Activated T-cell treated with anti-CD3 and anti-CD28 coated beads, Interleukin-2, amount 50 U/mL, for 4 hours (primary cell): Measurements from ENCODE around the gene GRK2. TPM values are rescaled to one million over a fixed set of nuclear protein-coding genes. Genes with fewer than 3 reads are reported as not detected.

Source experiments
- ATAC-seq, 2 donors: fragments of 200-7000 bp; cut with Tn5 transposase; one replicate each; pipeline ENCODE4 v1.10.0; 2021
- DNase-seq: peaks from one replicate; pipeline ENCODE4 v3.0.0-alpha.2; 2020
- H3K27me3 Mint-ChIP-seq: one replicate; pipeline ENCODE4 v1.8.0; 2021; ENCODE audit warnings: low read depth, mixed read lengths
- H3K36me3 Mint-ChIP-seq: one replicate; pipeline ENCODE4 v1.8.0; 2022; ENCODE audit warnings: mixed read lengths; ENCODE audit not compliant: insufficient read depth
- H3K4me1 Mint-ChIP-seq: one replicate; pipeline ENCODE4 v1.8.0; 2021; ENCODE audit warnings: low read depth, mixed read lengths
- H3K4me3 Mint-ChIP-seq: one replicate; pipeline ENCODE4 v1.8.0; 2021; ENCODE audit warnings: mild to moderate bottlenecking, moderate library complexity, mixed read lengths
- H3K9me3 Mint-ChIP-seq: one replicate; pipeline ENCODE4 v1.8.0; 2021; ENCODE audit warnings: mixed read lengths
- total RNA-seq, 3 donors: library from RNA; stranded (reverse); gene quantifications; one replicate each; pipeline ENCODE4 v1.2.1, GENCODE V29; 2021

The GRK2 gene
- total RNA-seq, 3 donors from 2014 or later = 152 to 172 (median 171) TPM

GRCh38 chr11:67271541-67272284 lies 5.4 kb downstream of the GRK2 start:
- Mint-ChIP-seq H3K36me3 (peaks cover 6% of the 10 kb centered on the region), H3K4me1 (peaks cover 90% of the 10 kb centered on the region), H3K27me3 (no peaks in the 10 kb centered on the region), H3K4me3 (peak overlapping the region; percentile 96), H3K9me3 (no peaks in the 10 kb centered on the region)
- DNase-seq (peak; percentile 40), ATAC-seq (peak; percentile 28 to 36)

GRCh38 chr11:67272327-67273259 lies 6.3 kb downstream of the GRK2 start:
- Mint-ChIP-seq H3K9me3 (no peaks in the 10 kb centered on the region), H3K4me1 (peaks cover 98% of the 10 kb centered on the region), H3K4me3 (peak overlapping the region; percentile 96), H3K36me3 (peaks cover 6% of the 10 kb centered on the region), H3K27me3 (no peaks in the 10 kb centered on the region)
- DNase-seq (no peak), ATAC-seq (peak; percentile 33 to 35)

GRCh38 chr11:67273260-67273990 lies 7.2 kb downstream of the GRK2 start:
- ATAC-seq (no peak), DNase-seq (no peak)
- Mint-ChIP-seq H3K36me3 (peaks cover 2% of the 10 kb centered on the region), H3K9me3 (no peaks in the 10 kb centered on the region), H3K4me1 (peaks cover 97% of the 10 kb centered on the region), H3K4me3 (no peak overlapping the region), H3K27me3 (no peaks in the 10 kb centered on the region)

DNA sequence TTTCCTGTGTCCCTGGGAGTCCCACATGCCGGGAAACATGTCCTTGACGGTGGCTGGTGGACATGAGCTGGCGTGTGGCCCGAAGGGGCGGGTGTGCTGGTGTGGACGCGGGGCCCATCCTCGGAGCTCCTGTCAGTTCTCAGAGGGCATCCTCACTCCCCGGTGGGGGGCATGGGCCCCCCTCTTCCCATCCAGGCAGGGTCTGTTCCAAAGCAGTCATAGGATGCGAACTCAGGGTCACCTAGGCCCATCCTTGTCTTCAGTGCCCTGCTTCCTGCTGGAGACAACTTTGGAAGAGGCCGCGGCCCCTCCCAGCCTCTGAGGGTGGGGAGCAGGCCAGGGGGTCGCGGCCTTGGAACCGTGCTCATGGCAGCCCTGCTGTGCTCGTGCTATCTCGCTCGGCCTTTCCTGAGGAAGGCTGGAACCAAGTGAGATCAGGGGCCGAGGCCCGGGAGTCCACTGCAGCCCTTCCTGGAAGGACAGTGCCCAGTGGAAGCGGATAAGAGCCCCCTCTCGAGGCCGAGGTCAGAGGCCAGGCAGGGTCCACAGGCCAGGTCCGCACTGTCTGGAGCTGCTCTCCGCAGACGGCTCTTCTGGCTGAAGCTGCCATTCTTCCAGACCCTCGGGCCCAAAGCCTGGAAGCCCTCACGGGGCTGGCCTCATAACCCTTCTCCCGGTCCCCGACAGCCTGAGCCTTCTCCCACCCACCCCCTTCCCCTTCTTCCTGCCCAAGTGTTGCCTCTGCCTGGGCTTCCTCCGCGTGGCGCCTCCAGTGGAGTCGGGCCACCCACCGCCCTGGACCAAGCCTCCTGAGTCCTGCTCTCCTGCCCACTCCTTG lies 8.7 kb downstream of the GRK2 start:
- Mint-ChIP-seq H3K4me3 (peak overlapping the region; percentile 45), H3K27me3 (no peaks in the 10 kb centered on the region), H3K36me3 (peaks cover 5% of the 10 kb centered on the region), H3K4me1 (peaks cover 98% of the 10 kb centered on the region), H3K9me3 (no peaks in the 10 kb centered on the region)
- ATAC-seq (no peak), DNase-seq (no peak)

DNA sequence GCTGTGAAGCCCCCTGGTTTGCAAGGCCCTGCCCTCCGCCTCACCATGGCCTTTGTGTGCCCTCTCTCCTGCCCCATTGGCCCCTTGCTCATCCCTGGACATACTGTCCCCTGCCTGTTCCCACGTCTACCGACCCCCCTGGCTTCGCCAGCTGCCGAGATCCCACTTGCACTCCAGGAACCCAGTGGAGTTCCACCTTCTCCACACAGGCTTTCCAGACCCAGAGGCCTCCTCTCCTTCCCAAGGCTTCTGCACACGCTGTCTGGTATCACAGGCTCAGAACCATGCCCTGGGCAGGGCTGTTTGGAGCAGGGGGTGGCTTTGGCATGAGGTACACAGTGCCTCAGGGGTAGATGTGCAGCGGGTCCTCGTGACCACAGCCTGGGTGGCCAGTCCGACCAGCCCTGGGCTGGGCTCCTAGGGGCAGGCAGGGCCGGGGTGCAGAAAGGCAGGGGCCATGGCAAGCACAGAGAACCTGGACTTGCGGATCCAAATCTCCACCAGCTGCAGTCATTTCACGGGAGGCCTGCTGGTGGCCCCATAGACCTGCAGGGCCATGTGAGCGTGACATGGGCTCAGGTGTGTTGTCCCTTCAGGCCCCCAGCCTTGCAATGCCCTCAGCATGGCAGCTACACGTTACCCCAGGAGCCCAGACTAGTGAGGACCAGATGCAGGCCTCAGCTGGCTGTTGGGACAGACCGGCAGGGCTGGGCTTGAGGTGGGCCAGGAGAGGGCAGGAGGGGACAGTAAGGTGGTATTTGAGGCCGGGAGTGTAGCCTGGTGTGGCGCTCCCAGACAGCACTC lies 9.5 kb downstream of the GRK2 start:
- no peaks in the 10 kb centered on the region for H3K27me3 Mint-ChIP-seq
- ATAC-seq (no peak), DNase-seq (no peak)
- peaks cover 5% of the 10 kb centered on the region for H3K36me3 Mint-ChIP-seq
- no peaks in the 10 kb centered on the region for H3K9me3 Mint-ChIP-seq
- peaks cover 94% of the 10 kb centered on the region for H3K4me1 Mint-ChIP-seq
- H3K4me3 Mint-ChIP-seq = peak overlapping the region; percentile 78

- ATAC-seq = peak; percentile 23 to 30
- DNase-seq = no peak
- H3K4me1 Mint-ChIP-seq = peaks cover 84% of the 10 kb centered on the region
- H3K27me3 Mint-ChIP-seq = no peaks in the 10 kb centered on the region
- peak overlapping the region; percentile 78 for H3K4me3 Mint-ChIP-seq
- peaks cover 5% of the 10 kb centered on the region for H3K36me3 Mint-ChIP-seq
- no peaks in the 10 kb centered on the region for H3K9me3 Mint-ChIP-seq
Measured at GRCh38 chr11:67276781-67277230, 10.5 kb downstream of the GRK2 start.

GRCh38 chr11:67277231-67277961 lies 11.1 kb downstream of the GRK2 start:
- Mint-ChIP-seq H3K27me3 (no peaks in the 10 kb centered on the region), H3K4me3 (peak overlapping the region; percentile 78), H3K36me3 (peaks cover 9% of the 10 kb centered on the region), H3K9me3 (no peaks in the 10 kb centered on the region), H3K4me1 (peaks cover 79% of the 10 kb centered on the region)
- DNase-seq (peak; percentile 82), ATAC-seq (peak; percentile 94 to 95)

GRCh38 chr11:67278135-67278938 lies 12.1 kb downstream of the GRK2 start:
- Mint-ChIP-seq H3K4me1 (peaks cover 72% of the 10 kb centered on the region), H3K27me3 (no peaks in the 10 kb centered on the region), H3K9me3 (no peaks in the 10 kb centered on the region), H3K36me3 (peaks cover 11% of the 10 kb centered on the region), H3K4me3 (peak overlapping the region; percentile 78)
- ATAC-seq (no peak), DNase-seq (no peak)

DNA sequence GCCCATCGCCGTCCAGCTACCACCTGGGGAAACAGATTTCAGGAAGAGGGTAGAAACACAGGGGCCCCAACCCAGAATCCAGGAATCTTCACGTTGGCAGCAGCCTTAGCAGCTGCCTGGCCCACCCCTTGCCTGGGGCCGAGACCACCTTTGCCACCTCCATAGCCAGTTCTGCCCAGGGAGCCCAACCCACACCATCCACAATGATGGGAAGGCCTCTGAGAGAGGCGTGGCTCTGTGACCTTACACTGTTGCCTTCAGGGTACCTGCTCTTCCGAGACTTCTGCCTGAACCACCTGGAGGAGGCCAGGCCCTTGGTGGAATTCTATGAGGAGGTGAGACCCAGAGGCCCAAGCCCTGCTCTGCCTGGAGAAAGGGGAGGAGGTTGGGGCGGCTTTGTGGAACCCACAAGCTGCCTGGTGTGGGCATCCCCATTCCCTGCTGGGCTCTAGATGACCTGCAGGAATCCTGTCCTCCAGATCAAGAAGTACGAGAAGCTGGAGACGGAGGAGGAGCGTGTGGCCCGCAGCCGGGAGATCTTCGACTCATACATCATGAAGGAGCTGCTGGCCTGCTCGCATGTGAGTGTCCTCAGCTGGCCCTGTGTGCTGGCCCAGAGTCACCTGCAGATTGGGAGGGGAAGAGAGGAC lies 12.8 kb downstream of the GRK2 start:
- Mint-ChIP-seq H3K27me3 (no peaks in the 10 kb centered on the region), H3K4me1 (peaks cover 65% of the 10 kb centered on the region), H3K4me3 (no peak overlapping the region), H3K36me3 (peaks cover 15% of the 10 kb centered on the region), H3K9me3 (no peaks in the 10 kb centered on the region)
- no peak for DNase-seq
- no peak for ATAC-seq

DNA sequence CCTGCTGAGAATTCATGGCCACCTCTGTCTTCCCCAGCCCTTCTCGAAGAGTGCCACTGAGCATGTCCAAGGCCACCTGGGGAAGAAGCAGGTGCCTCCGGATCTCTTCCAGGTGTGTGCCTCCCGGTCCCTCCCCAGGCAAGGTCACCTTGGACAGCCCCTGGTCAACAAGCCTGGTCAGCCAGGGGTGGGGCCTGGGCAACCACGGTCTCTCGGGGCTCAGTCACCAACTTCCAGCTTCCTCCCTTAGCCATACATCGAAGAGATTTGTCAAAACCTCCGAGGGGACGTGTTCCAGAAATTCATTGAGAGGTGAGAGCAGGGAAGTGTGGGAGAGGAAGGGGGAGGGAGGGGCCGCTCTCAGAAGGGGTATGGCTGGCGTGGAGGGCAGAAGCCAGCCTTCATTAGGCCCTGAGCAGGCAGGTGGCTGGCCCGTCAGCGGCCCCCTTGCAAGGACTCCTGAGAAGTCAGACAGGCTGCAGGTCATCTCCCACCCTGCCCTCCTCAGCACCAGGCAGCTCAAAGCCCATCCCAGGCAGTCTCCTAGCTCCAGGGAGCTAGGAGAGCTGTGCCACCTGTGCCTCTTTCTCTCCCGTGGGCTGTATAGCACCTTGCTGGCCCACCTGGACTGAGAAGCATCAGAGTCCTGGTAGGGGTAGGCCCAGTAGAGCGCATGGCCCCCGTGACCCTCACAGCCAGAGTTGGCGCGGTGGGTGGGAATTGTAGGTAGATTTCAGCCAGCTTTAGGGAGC lies 13.5 kb downstream of the GRK2 start:
- ATAC-seq (no peak), DNase-seq (no peak)
- peaks cover 58% of the 10 kb centered on the region for H3K4me1 Mint-ChIP-seq
- peaks cover 16% of the 10 kb centered on the region for H3K36me3 Mint-ChIP-seq
- H3K27me3 Mint-ChIP-seq = no peaks in the 10 kb centered on the region
- H3K9me3 Mint-ChIP-seq = no peaks in the 10 kb centered on the region
- peak overlapping the region; percentile 16 for H3K4me3 Mint-ChIP-seq

GRCh38 chr11:67280341-67280787 lies 14.1 kb downstream of the GRK2 start:
- H3K4me1 Mint-ChIP-seq = peaks cover 54% of the 10 kb centered on the region
- DNase-seq (no peak), ATAC-seq (no peak)
- H3K36me3 Mint-ChIP-seq = peaks cover 16% of the 10 kb centered on the region
- H3K9me3 Mint-ChIP-seq = no peaks in the 10 kb centered on the region
- no peak overlapping the region for H3K4me3 Mint-ChIP-seq
- no peaks in the 10 kb centered on the region for H3K27me3 Mint-ChIP-seq
